ENCODE measurements around the gene IGSF21. TPM values are rescaled to one million over a fixed set of nuclear protein-coding genes. Genes with fewer than 3 reads are reported as not detected.

IGSF21 gene
- total and polyA plus RNA-seq, 10 of the 15 experiments (the other 5 are each of a cell fraction or from before 2014, with no cell fraction given), result 0.03 to 0.49 TPM; not detected in 8

- RAD21 ChIA-PET (ENCODE audit: unreplicated experiment), result no interaction called here
- TF ChIP-seq EGR1 (IDR thresholded peaks at IDR 0.05; ENCODE audit: borderline replicate concordance in 1 of 2, low read depth in 2 of 2, low read length in 2 of 2) (no peak), MAX (IDR thresholded peaks at IDR 0.05; ENCODE audit: low read depth, low read length) (no peak), EP300 (IDR thresholded peaks at IDR 0.05; ENCODE audit: borderline replicate concordance in 1 of 2, control insufficient read depth in 1 of 2, low read depth in 2 of 2, low read length in 2 of 2) (no peak), REST (IDR thresholded peaks at IDR 0.05; ENCODE audit: low read depth, low read length) (no peak), CEBPZ (IDR thresholded peaks at IDR 0.05; ENCODE audit: low read depth, low read length) (no peak), CHD2 (IDR thresholded peaks at IDR 0.05; ENCODE audit: borderline replicate concordance, low read depth, low read length) (no peak), MYB (IDR thresholded peaks at IDR 0.05; ENCODE audit: borderline replicate concordance, low read depth, low read length) (no peak), E2F4 (IDR thresholded peaks at IDR 0.05; ENCODE audit: low read depth, low read length) (no peak), IRF3 (IDR thresholded peaks at IDR 0.05) (no peak), MTA3 (IDR thresholded peaks at IDR 0.05; ENCODE audit: borderline replicate concordance, low read length) (no peak), IKZF2 (IDR thresholded peaks at IDR 0.05) (no peak), ZNF274 (IDR thresholded peaks at IDR 0.05; ENCODE audit: insufficient read depth, insufficient read length) (no peak), MXI1 (IDR thresholded peaks at IDR 0.05; ENCODE audit: low read depth, low read length) (no peak)
Observed at GRCh38 chr1:18262726-18263125, 155.1 kb downstream of the IGSF21 start.

More at GRCh38 chr1:18262726-18263125, 155.1 kb downstream of the IGSF21 start:
- CTCF ChIA-PET, result no interaction called here
- H3K4me2 ChIP-seq (ENCODE audit: control insufficient read depth, insufficient read depth), result no peak overlapping the region
- H3K79me2 ChIP-seq (ENCODE audit: control insufficient read depth, insufficient read depth, low read length), result no peaks in the 10 kb centered on the region
- DNase-seq (ENCODE audit: low read depth, low spot score) (no peak), FAIRE-seq (no peak), ATAC-seq (no peak)
- intact Hi-C loops (cut with micrococcal nuclease; ENCODE audit: unreplicated experiment) (no loop called here), in situ Hi-C loops (cut with MboI) (no loop called here)
- no peaks in the 10 kb centered on the region for H3K4me1 ChIP-seq (ENCODE audit: control insufficient read depth, insufficient read depth, low read length)
- no peaks in the 10 kb centered on the region for H3K36me3 ChIP-seq (ENCODE audit: control insufficient read depth in 2 of 2, insufficient read depth in 2 of 2, low read length in 1 of 2)
- no peak overlapping the region for H2AFZ ChIP-seq (ENCODE audit: control insufficient read depth, low read depth, low read length)
- no peak overlapping the region for H3K27ac ChIP-seq (ENCODE audit: control insufficient read depth, insufficient read depth)
- SMC1A ChIA-PET (ENCODE audit: uncharacterized antibody, unreplicated experiment), result no interaction called here
- no peak overlapping the region for H3K4me3 ChIP-seq
- no peaks in the 10 kb centered on the region; a peak in 2 of 4 replicates for H3K27me3 ChIP-seq (replicated peaks in 1 of 2; ENCODE audit: control insufficient read depth in 2 of 2, insufficient read depth in 2 of 2, low read length in 1 of 2)
- no peaks in the 10 kb centered on the region for H4K20me1 ChIP-seq (ENCODE audit: control insufficient read depth, insufficient read depth)
- H3K9ac ChIP-seq (ENCODE audit: control insufficient read depth, insufficient read depth, low read length), result no peak overlapping the region
- no TSS peak for BruUV-seq (replicated peaks)
- POLR2A ChIA-PET, result no interaction called here
- H3K9me3 ChIP-seq (replicated peaks; ENCODE audit: control insufficient read depth, insufficient read depth, low read length), result no peaks in the 10 kb centered on the region
- WGBS (ENCODE audit: insufficient coverage, insufficient replicate concordance, low lambda C conversion rate, missing lambda C conversion rate), result 17% methylated on average over 6 of the region's 6 CpGs

Data from GM12878 (cell line).